Panc1 (cell line): ENCODE data around the gene C16orf90.

Source experiments
- TF ChIP-seq, protein P1 (sequence below): fragments of 450-650 bp; IDR thresholded peaks from 2 replicates; pipeline ENCODE4 v1.5.1; 2017; ENCODE audit warnings: mild to moderate bottlenecking
- TF ChIP-seq, protein P2 (sequence below), 2 experiments: IDR thresholded peaks; 2 replicates each; pipeline ENCODE4 v1.6.1; 2011 to 2012; ENCODE audit warnings: low read depth in 2 of 2, control low read depth in 1 of 2, low read length in 1 of 2, mild to moderate bottlenecking in 1 of 2, moderate library complexity in 1 of 2; ENCODE audit not compliant: insufficient read depth in 1 of 2

DNA sequence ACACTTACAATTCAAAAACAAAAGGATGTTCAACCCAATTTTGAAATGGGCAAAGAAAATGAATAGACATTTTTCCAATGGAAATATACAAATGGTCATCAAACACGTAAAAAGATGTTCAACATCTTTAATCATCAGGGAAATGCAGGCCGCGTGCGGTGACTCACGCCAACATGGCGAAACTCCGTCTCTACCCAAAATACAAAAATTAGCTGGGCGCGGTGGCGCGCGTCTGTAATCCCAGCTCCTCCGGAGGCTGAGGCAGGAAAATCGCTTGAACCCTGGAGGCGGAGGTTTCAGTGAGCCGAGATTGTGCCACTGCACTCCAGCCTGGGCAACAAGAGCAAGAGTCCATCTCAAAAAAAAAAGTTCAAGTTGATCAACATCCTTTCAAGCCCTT lies 3.7 kb upstream of the C16orf90 start:
- TF ChIP-seq, protein P1, sequence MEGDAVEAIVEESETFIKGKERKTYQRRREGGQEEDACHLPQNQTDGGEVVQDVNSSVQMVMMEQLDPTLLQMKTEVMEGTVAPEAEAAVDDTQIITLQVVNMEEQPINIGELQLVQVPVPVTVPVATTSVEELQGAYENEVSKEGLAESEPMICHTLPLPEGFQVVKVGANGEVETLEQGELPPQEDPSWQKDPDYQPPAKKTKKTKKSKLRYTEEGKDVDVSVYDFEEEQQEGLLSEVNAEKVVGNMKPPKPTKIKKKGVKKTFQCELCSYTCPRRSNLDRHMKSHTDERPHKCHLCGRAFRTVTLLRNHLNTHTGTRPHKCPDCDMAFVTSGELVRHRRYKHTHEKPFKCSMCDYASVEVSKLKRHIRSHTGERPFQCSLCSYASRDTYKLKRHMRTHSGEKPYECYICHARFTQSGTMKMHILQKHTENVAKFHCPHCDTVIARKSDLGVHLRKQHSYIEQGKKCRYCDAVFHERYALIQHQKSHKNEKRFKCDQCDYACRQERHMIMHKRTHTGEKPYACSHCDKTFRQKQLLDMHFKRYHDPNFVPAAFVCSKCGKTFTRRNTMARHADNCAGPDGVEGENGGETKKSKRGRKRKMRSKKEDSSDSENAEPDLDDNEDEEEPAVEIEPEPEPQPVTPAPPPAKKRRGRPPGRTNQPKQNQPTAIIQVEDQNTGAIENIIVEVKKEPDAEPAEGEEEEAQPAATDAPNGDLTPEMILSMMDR: no peak
- TF ChIP-seq, protein P2, sequence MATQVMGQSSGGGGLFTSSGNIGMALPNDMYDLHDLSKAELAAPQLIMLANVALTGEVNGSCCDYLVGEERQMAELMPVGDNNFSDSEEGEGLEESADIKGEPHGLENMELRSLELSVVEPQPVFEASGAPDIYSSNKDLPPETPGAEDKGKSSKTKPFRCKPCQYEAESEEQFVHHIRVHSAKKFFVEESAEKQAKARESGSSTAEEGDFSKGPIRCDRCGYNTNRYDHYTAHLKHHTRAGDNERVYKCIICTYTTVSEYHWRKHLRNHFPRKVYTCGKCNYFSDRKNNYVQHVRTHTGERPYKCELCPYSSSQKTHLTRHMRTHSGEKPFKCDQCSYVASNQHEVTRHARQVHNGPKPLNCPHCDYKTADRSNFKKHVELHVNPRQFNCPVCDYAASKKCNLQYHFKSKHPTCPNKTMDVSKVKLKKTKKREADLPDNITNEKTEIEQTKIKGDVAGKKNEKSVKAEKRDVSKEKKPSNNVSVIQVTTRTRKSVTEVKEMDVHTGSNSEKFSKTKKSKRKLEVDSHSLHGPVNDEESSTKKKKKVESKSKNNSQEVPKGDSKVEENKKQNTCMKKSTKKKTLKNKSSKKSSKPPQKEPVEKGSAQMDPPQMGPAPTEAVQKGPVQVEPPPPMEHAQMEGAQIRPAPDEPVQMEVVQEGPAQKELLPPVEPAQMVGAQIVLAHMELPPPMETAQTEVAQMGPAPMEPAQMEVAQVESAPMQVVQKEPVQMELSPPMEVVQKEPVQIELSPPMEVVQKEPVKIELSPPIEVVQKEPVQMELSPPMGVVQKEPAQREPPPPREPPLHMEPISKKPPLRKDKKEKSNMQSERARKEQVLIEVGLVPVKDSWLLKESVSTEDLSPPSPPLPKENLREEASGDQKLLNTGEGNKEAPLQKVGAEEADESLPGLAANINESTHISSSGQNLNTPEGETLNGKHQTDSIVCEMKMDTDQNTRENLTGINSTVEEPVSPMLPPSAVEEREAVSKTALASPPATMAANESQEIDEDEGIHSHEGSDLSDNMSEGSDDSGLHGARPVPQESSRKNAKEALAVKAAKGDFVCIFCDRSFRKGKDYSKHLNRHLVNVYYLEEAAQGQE (IDR thresholded peaks at IDR 0.05; ENCODE audit: insufficient read depth in 1 of 2, low read depth in 2 of 2, low read length in 1 of 2): no peak
